Esophagus muscularis mucosa (tissue), 4 donors: ENCODE data around the gene SERINC5. TPM values are rescaled to one million over a fixed set of nuclear protein-coding genes. Genes with fewer than 3 reads are reported as not detected.

Experiments used
- DNase-seq: peaks from one replicate; pipeline ENCODE4 v3.0.0-alpha.2; 2017; ENCODE audit errors: extremely low spot score
- H3K27ac ChIP-seq, 4 donors: fragments of 200-600 bp; sonication (generic); replicated peaks in 1 of 4; 1 replicate in 3 of 4; 2 replicates in 1 of 4; pipeline ENCODE4 v1.5.1; 2016 to 2019; ENCODE audit warnings: mild to moderate bottlenecking in 1 of 4
- H3K27me3 ChIP-seq, 4 donors: fragments of 200-600 bp; sonication (generic); one replicate each; pipeline versions ENCODE4 v1.5.1 to v1.6.0; 2016 to 2019
- H3K36me3 ChIP-seq, 4 donors: fragments of 200-600 bp; sonication (generic); one replicate each; pipeline ENCODE4 v1.5.1; 2016 to 2019
- H3K4me1 ChIP-seq, 4 donors: fragments of 200-600 bp; sonication (generic); one replicate each; pipeline ENCODE4 v1.5.1; 2016 to 2019
- H3K4me3 ChIP-seq, 4 donors: fragments of 200-600 bp; sonication (generic); 1 replicate in 2 of 4; 2 replicates in 2 of 4; pipeline ENCODE4 v1.5.1; 2016 to 2019; ENCODE audit warnings: mild to moderate bottlenecking in 4 of 4, moderate library complexity in 1 of 4
- H3K9me3 ChIP-seq, 4 donors: fragments of 200-600 bp; sonication (generic); 1 replicate in 3 of 4; 2 replicates in 1 of 4; pipeline ENCODE4 v1.5.1; 2016 to 2019
- EP300 ChIP-seq: sonication (generic); formaldehyde crosslinking; IDR thresholded peaks from one replicate; pipeline ENCODE4 v1.6.1; 2017; ENCODE audit warnings: antibody characterized with exemption
- POLR2A ChIP-seq: fragments of 450-650 bp; IDR thresholded peaks from one replicate; pipeline ENCODE4 v1.6.1; 2017; ENCODE audit warnings: antibody characterized with exemption, moderate library complexity, mild to moderate bottlenecking, low read depth
- POLR2AphosphoS5 ChIP-seq, 2 donors: sonication (generic); formaldehyde crosslinking; IDR thresholded peaks; one replicate each; pipeline ENCODE4 v1.6.1; 2017; ENCODE audit warnings: antibody characterized with exemption in 2 of 2
- WGBS: methylation state at CpG from one replicate; pipeline ENCODE4 v1.1.5; 2018; 5-methylcytosine and 5-hydroxymethylcytosine counted together
- intact Hi-C: fragments of 100-400 bp; cut with DNase I; formaldehyde crosslinking; loops from one replicate; pipeline ENCODE4 v1.15.1; 2023
- total RNA-seq, 4 donors: library from RNA; depleted of rRNA; stranded (reverse); fragments of >200 nt; gene quantifications; one replicate each; pipeline versions ENCODE4 v1.1.0 to v1.2.1, GENCODE V29; 2016
- TF ChIP-seq, protein P1 (sequence below), 3 experiments: fragments of 200-600 bp in 2 of 3; fragments of 450-650 bp in 1 of 3; sonication (generic) in 2 of 3; IDR thresholded peaks; one replicate each; pipeline ENCODE4 v1.5.1; 2017 to 2019; ENCODE audit warnings: antibody characterized with exemption in 3 of 3, mild to moderate bottlenecking in 2 of 3, moderate library complexity in 1 of 3

Gene SERINC5
- total RNA-seq, 4 donors from 2014 or later, result 5.8 to 9.1 (median 8.3) TPM

DNA sequence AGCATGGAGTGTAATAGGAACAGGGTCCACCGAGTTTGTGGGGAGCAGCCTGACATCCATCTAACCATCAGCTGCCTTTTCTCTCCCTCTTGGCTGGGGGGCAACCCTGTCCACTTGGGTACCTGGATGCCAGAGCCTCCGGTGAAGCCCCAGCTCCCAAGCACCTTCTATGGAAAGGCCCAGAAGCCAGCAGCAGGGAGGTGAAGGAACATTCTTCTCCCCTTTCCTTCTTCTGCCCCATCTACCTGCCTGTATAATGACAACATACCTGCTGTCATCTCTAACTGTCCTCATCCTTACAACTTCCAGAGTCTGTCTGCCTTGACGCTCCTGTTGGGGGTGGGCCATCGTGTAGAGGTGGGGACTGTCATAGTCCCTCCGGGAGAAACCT lies 187.6 kb downstream of the SERINC5 start:
- no peak for TF ChIP-seq POLR2A
- TF ChIP-seq EP300, result no peak
- no peak for TF ChIP-seq POLR2AphosphoS5 (IDR thresholded peaks at IDR 0.05)
- TF ChIP-seq, protein P1, sequence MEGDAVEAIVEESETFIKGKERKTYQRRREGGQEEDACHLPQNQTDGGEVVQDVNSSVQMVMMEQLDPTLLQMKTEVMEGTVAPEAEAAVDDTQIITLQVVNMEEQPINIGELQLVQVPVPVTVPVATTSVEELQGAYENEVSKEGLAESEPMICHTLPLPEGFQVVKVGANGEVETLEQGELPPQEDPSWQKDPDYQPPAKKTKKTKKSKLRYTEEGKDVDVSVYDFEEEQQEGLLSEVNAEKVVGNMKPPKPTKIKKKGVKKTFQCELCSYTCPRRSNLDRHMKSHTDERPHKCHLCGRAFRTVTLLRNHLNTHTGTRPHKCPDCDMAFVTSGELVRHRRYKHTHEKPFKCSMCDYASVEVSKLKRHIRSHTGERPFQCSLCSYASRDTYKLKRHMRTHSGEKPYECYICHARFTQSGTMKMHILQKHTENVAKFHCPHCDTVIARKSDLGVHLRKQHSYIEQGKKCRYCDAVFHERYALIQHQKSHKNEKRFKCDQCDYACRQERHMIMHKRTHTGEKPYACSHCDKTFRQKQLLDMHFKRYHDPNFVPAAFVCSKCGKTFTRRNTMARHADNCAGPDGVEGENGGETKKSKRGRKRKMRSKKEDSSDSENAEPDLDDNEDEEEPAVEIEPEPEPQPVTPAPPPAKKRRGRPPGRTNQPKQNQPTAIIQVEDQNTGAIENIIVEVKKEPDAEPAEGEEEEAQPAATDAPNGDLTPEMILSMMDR (IDR thresholded peaks at IDR 0.05), result no peak
- intact Hi-C loops, result no loop called here
- Histone ChIP-seq H3K9me3 (no peaks in the 10 kb centered on the region), H3K27me3 (no peaks in the 10 kb centered on the region), H3K4me3 (no peak overlapping the region), H3K36me3 (peaks cover 0 to 20% (median 0%) of the 10 kb centered on the region in 4 donors), H3K4me1 (peaks cover 4 to 14% (median 9%) of the 10 kb centered on the region in 4 donors), H3K27ac (no peak overlapping the region)
- 91% methylated on average over 5 of the region's 5 CpGs for WGBS
- no peak for DNase-seq

DNA sequence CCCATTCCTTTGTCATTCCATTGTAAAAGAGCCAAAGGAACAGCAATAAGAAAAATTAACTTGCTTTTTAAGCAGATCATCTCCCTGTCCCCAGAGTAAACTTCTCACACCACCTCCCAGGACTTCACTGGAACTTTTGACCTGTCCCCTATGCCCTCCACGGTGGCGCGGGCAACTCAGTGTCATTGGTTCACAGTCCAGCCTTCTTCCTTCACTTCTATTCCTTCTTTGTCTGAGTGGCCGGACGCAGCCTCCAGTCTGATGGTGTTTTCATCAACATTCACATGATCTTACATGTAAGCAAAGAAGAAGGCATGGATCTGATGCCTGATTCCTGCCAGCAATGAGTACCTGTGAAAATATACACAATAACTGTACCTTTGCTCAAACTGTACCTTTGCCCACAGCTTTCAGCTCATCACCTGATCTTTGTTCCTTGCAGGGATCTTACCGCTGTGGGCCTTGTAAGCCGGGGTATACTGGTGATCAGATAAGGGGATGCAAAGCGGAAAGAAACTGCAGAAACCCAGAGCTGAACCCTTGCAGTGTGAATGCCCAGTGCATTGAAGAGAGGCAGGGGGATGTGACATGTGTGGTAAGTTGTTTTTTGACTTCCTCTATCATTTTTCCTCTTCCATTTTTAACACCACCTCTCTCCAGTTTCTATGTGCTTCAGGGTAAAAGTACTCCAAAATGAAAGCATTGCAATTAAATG lies 188.2 kb downstream of the SERINC5 start:
- Histone ChIP-seq H3K36me3 (peaks cover 0 to 20% (median 0%) of the 10 kb centered on the region in 4 donors), H3K27ac (no peak overlapping the region), H3K4me3 (no peak overlapping the region), H3K9me3 (no peaks in the 10 kb centered on the region), H3K27me3 (no peaks in the 10 kb centered on the region), H3K4me1 (peaks cover 4 to 14% (median 9%) of the 10 kb centered on the region in 4 donors)
- TF ChIP-seq, protein P1 (IDR thresholded peaks at IDR 0.05), result no peak
- TF ChIP-seq POLR2AphosphoS5 (IDR thresholded peaks at IDR 0.05) (no peak), EP300 (no peak), POLR2A (no peak)
- intact Hi-C loops, result no loop called here
- WGBS, result 83% methylated on average over 8 of the region's 8 CpGs
- no peak for DNase-seq

DNA sequence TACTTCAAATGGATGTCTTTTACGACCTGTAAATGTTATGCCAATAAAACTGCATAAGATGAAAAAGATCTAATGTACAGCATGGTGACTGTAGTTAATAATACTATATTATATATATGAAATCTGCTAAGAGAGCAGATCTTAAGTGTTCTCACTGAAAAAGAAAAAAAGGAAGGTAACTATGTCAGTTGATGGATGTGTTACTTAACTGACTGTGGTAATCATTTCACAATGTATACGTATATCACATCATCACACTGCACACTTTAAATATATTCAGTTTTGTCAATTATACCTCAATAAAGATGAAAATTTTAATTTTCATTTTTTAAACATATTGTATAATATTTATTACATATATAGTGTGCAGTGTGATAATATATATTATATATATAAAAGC lies 188.8 kb downstream of the SERINC5 start:
- no peak overlapping the region for H3K27ac ChIP-seq
- no peak for TF ChIP-seq EP300
- TF ChIP-seq, protein P1 (IDR thresholded peaks at IDR 0.05), result no peak
- no peak for TF ChIP-seq POLR2AphosphoS5 (IDR thresholded peaks at IDR 0.05)
- TF ChIP-seq POLR2A, result no peak
- H3K36me3 ChIP-seq, result peaks cover 0 to 14% (median 0%) of the 10 kb centered on the region in 4 donors
- intact Hi-C loops, result no loop called here
- no peak overlapping the region for H3K4me3 ChIP-seq
- DNase-seq, result no peak
- H3K9me3 ChIP-seq, result no peaks in the 10 kb centered on the region
- WGBS, result 78% methylated on average over 2 of the region's 2 CpGs
- H3K27me3 ChIP-seq, result no peaks in the 10 kb centered on the region
- peaks cover 4 to 14% (median 9%) of the 10 kb centered on the region in 4 donors for H3K4me1 ChIP-seq

DNA sequence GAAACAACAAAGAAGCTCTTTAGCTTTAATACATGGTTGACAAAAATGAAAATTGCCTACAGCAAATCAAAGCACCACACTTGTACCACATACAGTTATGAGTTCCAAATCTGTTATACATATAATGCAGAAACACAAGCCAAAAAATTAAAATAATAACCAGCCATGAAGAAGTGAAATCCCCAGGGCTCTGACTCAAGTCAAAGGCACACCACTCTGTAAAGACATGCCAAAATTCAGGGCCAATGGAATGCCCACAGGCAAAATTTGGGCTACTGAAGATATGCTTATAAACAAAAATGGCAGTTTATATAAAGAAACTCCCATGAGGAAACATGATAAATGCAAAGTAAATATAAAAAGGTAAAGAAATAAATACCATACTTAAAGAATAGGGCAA lies 191.7 kb downstream of the SERINC5 start:
- Histone ChIP-seq H3K9me3 (no peaks in the 10 kb centered on the region), H3K27ac (no peak overlapping the region), H3K36me3 (peaks cover 0 to 2% (median 0%) of the 10 kb centered on the region in 4 donors), H3K4me1 (peaks cover 0 to 1% (median under 1%) of the 10 kb centered on the region in 4 donors), H3K27me3 (no peaks in the 10 kb centered on the region), H3K4me3 (no peak overlapping the region)
- no peak for DNase-seq
- TF ChIP-seq POLR2A (no peak), EP300 (no peak), POLR2AphosphoS5 (IDR thresholded peaks at IDR 0.05) (no peak)
- TF ChIP-seq, protein P1 (IDR thresholded peaks at IDR 0.05), result no peak
- intact Hi-C loops, result no loop called here

Other genes starting within 250 kb of the SERINC5 start
- 100 to 1,000 TPM in 1 of 4 donors, 10 to 100 TPM in 3; 25.6 to 119 (median 30.6) TPM for gene THBS4, start 220.7 kb downstream of the SERINC5 start, total RNA-seq
- gene SPZ1, start 64.0 kb upstream of the SERINC5 start, total RNA-seq, result not detected
- 10 to 100 TPM; 16.8 to 40.7 (median 22.8) TPM for gene ZFYVE16, start 152.0 kb upstream of the SERINC5 start, total RNA-seq
- gene FAM151B, start 232.1 kb upstream of the SERINC5 start, total RNA-seq, result 1 to 10 TPM; 1.6 to 2.6 (median 2.2) TPM